Spleen (tissue), 11 donors: Measurements from ENCODE around the gene ACRV1. TPM values are rescaled to one million over a fixed set of nuclear protein-coding genes. Genes with fewer than 3 reads are reported as not detected.

ENCODE experiments used
- DNase-seq: peaks from one replicate; pipeline ENCODE4 v3.0.0-alpha.2; 2020
- H3K27ac ChIP-seq, 8 donors: fragments of 200-600 bp; sonication (generic) in 7 of 8; 1 replicate in 4 of 8; 2 replicates in 4 of 8; pipeline versions ENCODE4 v1.5.0 to v1.8.0; 2016 to 2021; ENCODE audit warnings: inconsistent platforms in 4 of 8, mild to moderate bottlenecking in 4 of 8, moderate library complexity in 1 of 8
- H3K27me3 ChIP-seq, 7 donors: fragments of 200-600 bp; sonication (generic) in 6 of 7; replicated peaks in 1 of 7; 1 replicate in 4 of 7; 2 replicates in 3 of 7; pipeline versions ENCODE4 v1.5.0 to v1.8.0; 2016 to 2021; ENCODE audit warnings: inconsistent platforms in 3 of 7, mild to moderate bottlenecking in 1 of 7
- H3K36me3 ChIP-seq, 6 donors: fragments of 200-600 bp; sonication (generic) in 5 of 6; 1 replicate in 4 of 6; 2 replicates in 2 of 6; pipeline versions ENCODE4 v1.5.0 to v1.8.0; 2016 to 2021; ENCODE audit warnings: inconsistent platforms in 2 of 6
- H3K4me1 ChIP-seq, 6 donors: fragments of 200-600 bp; sonication (generic) in 5 of 6; 1 replicate in 3 of 6; 2 replicates in 3 of 6; pipeline versions ENCODE4 v1.5.0 to v1.8.0; 2016 to 2021; ENCODE audit warnings: inconsistent platforms in 3 of 6
- H3K4me3 ChIP-seq, 8 donors: fragments of 200-600 bp; sonication (generic) in 7 of 8; 1 replicate in 4 of 8; 2 replicates in 4 of 8; pipeline versions ENCODE4 v1.5.0 to v1.8.0; 2016 to 2021; ENCODE audit warnings: inconsistent platforms in 4 of 8, mild to moderate bottlenecking in 4 of 8, moderate library complexity in 2 of 8
- H3K9me3 ChIP-seq, 8 donors: fragments of 200-600 bp; sonication (generic) in 7 of 8; 1 replicate in 4 of 8; 2 replicates in 4 of 8; pipeline versions ENCODE4 v1.5.0 to v1.8.0; 2016 to 2021; ENCODE audit warnings: inconsistent platforms in 4 of 8
- POLR2A ChIP-seq, 3 donors: fragments of 450-650 bp; IDR thresholded peaks; one replicate each; pipeline ENCODE4 v1.5.1; 2017; ENCODE audit warnings: antibody characterized with exemption in 3 of 3, mild to moderate bottlenecking in 1 of 3
- POLR2AphosphoS5 ChIP-seq, 3 donors: sonication (generic); formaldehyde crosslinking; IDR thresholded peaks; one replicate each; pipeline ENCODE4 v1.5.1; 2017; ENCODE audit warnings: antibody characterized with exemption in 3 of 3
- WGBS, 5 donors: extraction: QIAGEN DNeasy Blood & Tissue Kit in 3 of 5; methylation state at CpG; one replicate each; pipeline versions ENCODE4 v1.1.5 to v1.1.7; 2013 to 2018; 5-methylcytosine and 5-hydroxymethylcytosine counted together
- intact Hi-C: fragments of 100-400 bp; cut with DNase I; formaldehyde crosslinking; loops from one replicate; pipeline ENCODE4 v1.15.0; 2023; ENCODE audit warnings: low total_unique reads
- polyA plus RNA-seq, 3 donors: library from polyadenylated mRNA; stranded (reverse); fragments of 200-250 nt; gene quantifications; one replicate each; pipeline ENCODE4 v1.2.1, GENCODE V29; 2013
- total RNA-seq, 7 donors: library from RNA; depleted of rRNA in 3 of 7; stranded (reverse); fragments of >200 nt in 3 of 7; fragmentation: NEBNext Ultra II Directional in 4 of 7; extraction: Animal tissue kit (Norgen Biotek cat#: 25700) in 4 of 7; gene quantifications; one replicate each; pipeline versions ENCODE4 v1.1.0 to v1.2.1, GENCODE V29; 2016 to 2021
- TF ChIP-seq, protein P1 (sequence below), 11 experiments: fragments of 200-600 bp in 7 of 11; fragments of 450-650 bp in 4 of 11; sonication (generic) in 4 of 11; IDR thresholded peaks in 8 of 11; conservative IDR thresholded peaks in 3 of 11; 1 replicate in 7 of 11; 2 replicates in 4 of 11; pipeline versions ENCODE4 v1.4.0 to v1.8.0; 2016 to 2021; ENCODE audit warnings: antibody characterized with exemption in 11 of 11, inconsistent platforms in 4 of 11, mild to moderate bottlenecking in 1 of 11
- donor health status: healthy with polysubstance abuse.
- donor health status: DM: no; HTN: no; CAD: no; lungs with moderate emphysema.
- donor health status: DM: no; HTN: no; CAD: no.
- donor health status: Bipolar disorder and iron deficiency.
- donor health status: healthy.
- donor health status: DM: no; HTN: no; CAD: no.
- donor health status: DM: yes; HTN: yes; CAD: no.

Gene ACRV1
- total and polyA plus RNA-seq, 10 donors = 0.09 TPM; not detected in 9

DNA sequence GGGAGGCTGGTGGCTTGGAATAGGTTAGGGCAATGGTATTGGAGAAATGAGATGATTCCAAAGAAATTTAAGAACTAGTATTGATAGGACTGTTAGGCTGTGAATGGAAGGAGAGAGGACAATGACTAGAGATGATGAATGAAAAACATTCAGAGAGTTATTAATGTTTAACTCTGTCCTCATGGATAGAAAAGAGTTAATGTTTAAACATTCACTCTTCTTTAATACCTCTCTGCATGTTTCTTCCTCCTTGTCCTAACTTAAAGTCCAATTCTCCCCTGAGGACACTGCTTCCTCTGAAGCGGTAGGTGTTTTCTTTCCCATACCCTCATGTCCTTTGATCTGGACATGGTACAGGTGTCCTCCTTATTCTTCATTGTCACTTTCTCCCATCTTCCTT is 42.3 kb downstream of the ACRV1 start:
- H3K27ac ChIP-seq = no peak overlapping the region
- H3K4me1 ChIP-seq = no peaks in the 10 kb centered on the region
- 93 to 98% (median 96%) methylated on average over 1 of the region's 1 CpG for WGBS, 5 donors
- H3K4me3 ChIP-seq = no peak overlapping the region
- H3K36me3 ChIP-seq = peaks cover 0 to 30% (median 0%) of the 10 kb centered on the region in 6 donors
- intact Hi-C loops = no loop called here
- TF ChIP-seq, protein P1, sequence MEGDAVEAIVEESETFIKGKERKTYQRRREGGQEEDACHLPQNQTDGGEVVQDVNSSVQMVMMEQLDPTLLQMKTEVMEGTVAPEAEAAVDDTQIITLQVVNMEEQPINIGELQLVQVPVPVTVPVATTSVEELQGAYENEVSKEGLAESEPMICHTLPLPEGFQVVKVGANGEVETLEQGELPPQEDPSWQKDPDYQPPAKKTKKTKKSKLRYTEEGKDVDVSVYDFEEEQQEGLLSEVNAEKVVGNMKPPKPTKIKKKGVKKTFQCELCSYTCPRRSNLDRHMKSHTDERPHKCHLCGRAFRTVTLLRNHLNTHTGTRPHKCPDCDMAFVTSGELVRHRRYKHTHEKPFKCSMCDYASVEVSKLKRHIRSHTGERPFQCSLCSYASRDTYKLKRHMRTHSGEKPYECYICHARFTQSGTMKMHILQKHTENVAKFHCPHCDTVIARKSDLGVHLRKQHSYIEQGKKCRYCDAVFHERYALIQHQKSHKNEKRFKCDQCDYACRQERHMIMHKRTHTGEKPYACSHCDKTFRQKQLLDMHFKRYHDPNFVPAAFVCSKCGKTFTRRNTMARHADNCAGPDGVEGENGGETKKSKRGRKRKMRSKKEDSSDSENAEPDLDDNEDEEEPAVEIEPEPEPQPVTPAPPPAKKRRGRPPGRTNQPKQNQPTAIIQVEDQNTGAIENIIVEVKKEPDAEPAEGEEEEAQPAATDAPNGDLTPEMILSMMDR (IDR thresholded peaks at IDR 0.05 in 8 of 11, conservative IDR thresholded peaks at IDR 0.05 in 3 of 11) = no peak
- TF ChIP-seq POLR2A (IDR thresholded peaks at IDR 0.05) (no peak), POLR2AphosphoS5 (IDR thresholded peaks at IDR 0.05) (no peak)
- no peaks in the 10 kb centered on the region for H3K27me3 ChIP-seq
- no peak for DNase-seq
- H3K9me3 ChIP-seq = no peaks in the 10 kb centered on the region

DNA sequence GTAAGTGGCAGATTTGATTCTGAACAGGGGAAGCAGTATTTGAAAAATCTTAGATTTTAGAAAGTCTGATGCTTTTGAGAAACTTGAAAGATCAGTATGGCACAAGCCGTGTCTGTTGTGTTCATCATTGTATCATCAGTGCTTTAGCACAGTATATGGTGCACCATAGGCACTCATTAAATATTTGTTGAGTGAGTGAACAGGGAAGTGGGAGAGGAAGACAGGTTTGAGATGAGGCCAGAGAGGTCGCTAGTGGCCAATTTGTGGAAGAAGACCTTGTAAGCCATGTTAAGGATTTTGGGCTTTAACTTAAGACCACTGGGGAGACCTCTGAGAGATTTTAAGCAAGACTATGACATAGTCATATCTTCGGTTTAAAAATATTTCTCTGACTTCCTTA is 42.8 kb downstream of the ACRV1 start:
- no peak overlapping the region for H3K4me3 ChIP-seq
- TF ChIP-seq POLR2AphosphoS5 (IDR thresholded peaks at IDR 0.05) = no peak
- TF ChIP-seq, protein P1 (IDR thresholded peaks at IDR 0.05 in 8 of 11, conservative IDR thresholded peaks at IDR 0.05 in 3 of 11) = no peak
- TF ChIP-seq POLR2A (IDR thresholded peaks at IDR 0.05) = no peak
- no peak for DNase-seq
- no peaks in the 10 kb centered on the region for H3K27me3 ChIP-seq
- no peaks in the 10 kb centered on the region for H3K9me3 ChIP-seq
- peaks cover 0 to 33% (median 0%) of the 10 kb centered on the region in 6 donors for H3K36me3 ChIP-seq
- H3K27ac ChIP-seq = no peak overlapping the region
- intact Hi-C loops = no loop called here
- WGBS, 5 donors = 72 to 87% (median 80%) methylated on average over 3 of the region's 3 CpGs
- H3K4me1 ChIP-seq = no peaks in the 10 kb centered on the region

DNA sequence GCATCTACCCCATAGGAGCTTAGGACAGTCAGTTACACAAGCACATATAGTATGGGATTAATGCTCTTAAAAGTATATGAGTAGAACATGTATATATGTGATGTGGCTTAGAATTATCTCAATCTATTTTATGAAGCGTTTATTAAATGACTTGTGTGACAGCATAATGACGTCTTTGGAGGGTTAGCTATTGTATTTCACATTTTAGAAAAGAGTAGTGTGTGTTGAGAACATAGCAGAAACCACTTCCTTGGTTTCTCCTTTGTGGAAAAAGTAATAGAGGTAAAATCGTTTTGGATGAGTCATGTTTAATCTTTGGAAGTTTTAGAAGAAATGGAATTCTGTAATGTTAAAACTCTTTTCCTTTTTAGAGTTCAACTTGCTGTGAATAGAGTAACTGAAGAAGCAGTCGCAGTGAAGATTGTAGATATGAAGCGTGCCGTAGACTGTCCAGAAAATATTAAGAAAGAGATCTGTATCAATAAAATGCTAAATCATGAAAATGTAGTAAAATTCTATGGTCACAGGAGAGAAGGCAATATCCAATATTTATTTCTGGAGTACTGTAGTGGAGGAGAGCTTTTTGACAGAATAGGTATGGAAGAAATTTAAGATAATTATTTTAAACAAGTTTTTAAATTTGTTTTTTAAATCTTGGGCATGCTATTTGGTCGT is 53.3 kb downstream of the ACRV1 start:
- TF ChIP-seq POLR2AphosphoS5 (IDR thresholded peaks at IDR 0.05) (no peak), POLR2A (IDR thresholded peaks at IDR 0.05) (no peak)
- TF ChIP-seq, protein P1 (IDR thresholded peaks at IDR 0.05 in 8 of 11, conservative IDR thresholded peaks at IDR 0.05 in 3 of 11) = no peak
- peaks cover 10 to 26% (median 19%) of the 10 kb centered on the region in 6 donors for H3K4me1 ChIP-seq
- 70 to 78% (median 74%) methylated on average over 7 of the region's 7 CpGs for WGBS, 5 donors
- no peaks in the 10 kb centered on the region for H3K27me3 ChIP-seq
- H3K9me3 ChIP-seq = no peaks in the 10 kb centered on the region
- no peak for DNase-seq
- peak overlapping the region in 1 of 8 donors; percentile 88 for H3K4me3 ChIP-seq
- H3K36me3 ChIP-seq = peaks cover 0 to 14% (median 0%) of the 10 kb centered on the region in 6 donors
- intact Hi-C loops = loop anchor here (10.0 kb wide), 1 partner anchor 247 kb away; no protein-coding TSS in a partner anchor
- no peak overlapping the region for H3K27ac ChIP-seq

DNA sequence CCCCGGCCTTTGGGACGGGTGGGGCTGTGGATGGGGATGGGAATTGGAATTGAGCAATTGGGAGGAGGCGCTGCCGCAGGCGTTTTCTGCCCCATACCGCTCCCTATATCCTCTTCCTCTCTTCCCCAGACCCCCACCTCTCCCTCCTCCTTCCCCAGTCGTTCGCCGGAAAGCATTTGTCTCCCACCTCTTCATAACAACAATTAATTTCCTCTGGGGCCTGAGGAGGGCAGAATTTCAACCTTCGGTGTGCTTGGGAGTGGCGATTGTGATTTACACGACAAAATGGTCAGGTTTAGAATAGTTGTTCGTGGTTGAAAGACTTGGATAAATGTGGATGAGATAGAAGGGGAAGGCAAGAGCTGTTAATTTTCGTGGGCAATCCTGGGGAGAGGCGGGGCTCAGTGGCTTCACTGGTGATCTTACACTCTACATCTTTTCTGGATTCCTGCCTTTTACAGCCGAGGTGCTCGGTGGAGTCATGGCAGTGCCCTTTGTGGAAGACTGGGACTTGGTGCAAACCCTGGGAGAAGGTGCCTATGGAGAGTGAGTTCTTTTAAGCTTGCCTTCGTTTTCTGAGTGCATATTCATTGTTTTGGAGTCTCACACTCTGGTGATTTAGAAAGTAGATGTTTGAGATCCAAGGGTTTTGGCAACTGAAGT is 54.2 kb downstream of the ACRV1 start:
- H3K27ac ChIP-seq = peak overlapping the region in 5 of 8 donors; percentile 88 to 98 (median 95)
- TF ChIP-seq POLR2AphosphoS5 (IDR thresholded peaks at IDR 0.05) = no peak
- no peak for TF ChIP-seq POLR2A (IDR thresholded peaks at IDR 0.05)
- TF ChIP-seq, protein P1 (IDR thresholded peaks at IDR 0.05 in 8 of 11, conservative IDR thresholded peaks at IDR 0.05 in 3 of 11) = no peak
- peaks cover 0 to 24% (median 6%) of the 10 kb centered on the region in 6 donors for H3K36me3 ChIP-seq
- peaks cover 10 to 26% (median 19%) of the 10 kb centered on the region in 6 donors for H3K4me1 ChIP-seq
- no peak for DNase-seq
- WGBS, 5 donors = 0 to 1% (median 1%) methylated on average over 17 to 18 of the region's 18 CpGs
- no peaks in the 10 kb centered on the region for H3K27me3 ChIP-seq
- intact Hi-C loops = loop anchor here (10.0 kb wide), 1 partner anchor 248 kb away; no protein-coding TSS in a partner anchor
- H3K9me3 ChIP-seq = no peaks in the 10 kb centered on the region
- peak overlapping the region; percentile 52 to 88 (median 76) for H3K4me3 ChIP-seq
